ENCODE results near the gene ZCCHC2.

The ZCCHC2 gene

DNA sequence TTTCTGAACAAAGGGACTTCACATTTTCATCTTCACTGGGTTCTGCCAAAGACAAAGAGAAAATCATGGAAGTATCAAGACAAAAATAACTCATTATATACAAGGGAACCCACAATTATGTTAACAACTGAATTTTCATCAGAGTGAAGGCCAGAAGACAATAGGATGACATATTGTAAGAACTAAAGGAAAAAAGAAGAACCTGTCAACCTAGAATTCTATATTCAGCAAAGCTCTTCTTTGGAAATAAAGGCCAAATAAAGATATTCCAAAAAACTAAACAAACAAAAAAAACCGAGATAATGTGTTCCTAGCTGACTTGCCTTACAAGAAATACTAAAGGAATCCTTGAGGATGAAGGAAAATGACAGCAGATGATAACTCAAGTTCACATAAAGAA is 10.3 kb upstream of the ZCCHC2 start:
- Histone ChIP-seq H3K14ac (ENCODE audit: low read length) (no peak overlapping the region), H3K27ac (replicated peaks; ENCODE audit: low read length) (no peak overlapping the region), H3K4me3 (ENCODE audit: low read length in 2 of 2) (no peak overlapping the region), H3K9ac (ENCODE audit: low read depth, low read length, poor library complexity) (no peak overlapping the region), H3K79me1 (ENCODE audit: low read depth, low read length) (no peaks in the 10 kb centered on the region), H2AFZ (ENCODE audit: low read length) (no peak overlapping the region), H2BK12ac (ENCODE audit: low read length) (no peak overlapping the region), H3K4me2 (ENCODE audit: insufficient read depth, low read length, poor library complexity, severe bottlenecking) (no peak overlapping the region), H4K8ac (ENCODE audit: low read depth, low read length) (no peak overlapping the region), H2BK5ac (ENCODE audit: low read length) (no peak overlapping the region), H2BK15ac (ENCODE audit: low read length) (no peak overlapping the region), H3K23ac (ENCODE audit: low read depth, low read length, poor library complexity) (no peak overlapping the region), H2AK5ac (ENCODE audit: low read depth, low read length) (no peak overlapping the region), H2BK120ac (ENCODE audit: low read depth, low read length) (no peak overlapping the region), H3K18ac (ENCODE audit: low read length) (no peak overlapping the region), H3K9me3 (replicated peaks in 1 of 2; ENCODE audit: control insufficient read depth in 2 of 2, insufficient read depth in 1 of 2, low read depth in 1 of 2, low read length in 2 of 2) (peaks cover 0 to 6% of the 10 kb centered on the region in 2 donors), H3K36me3 (replicated peaks in 1 of 2; ENCODE audit: control insufficient read depth in 2 of 2, insufficient read depth in 2 of 2, low read length in 2 of 2) (no peaks in the 10 kb centered on the region), H3K4me1 (ENCODE audit: control insufficient read depth in 2 of 2, insufficient read depth in 1 of 2, low read depth in 1 of 2, low read length in 2 of 2) (no peaks in the 10 kb centered on the region), H3K4ac (ENCODE audit: low read length) (no peak overlapping the region), H4K91ac (ENCODE audit: low read depth, low read length, poor library complexity) (no peak overlapping the region), H3K27me3 (ENCODE audit: control insufficient read depth in 3 of 3, insufficient read depth in 3 of 3, low read depth in 1 of 3, low read length in 3 of 3) (no peaks in the 10 kb centered on the region)
- WGBS, 2 donors (ENCODE audit: extremely low coverage in 2 of 2, insufficient read length in 2 of 2, insufficient replicate concordance in 1 of 2): no CpG with 5 or more reads among the region's 1 CpG
- DNase-seq (ENCODE audit: low spot score): no peak

DNA sequence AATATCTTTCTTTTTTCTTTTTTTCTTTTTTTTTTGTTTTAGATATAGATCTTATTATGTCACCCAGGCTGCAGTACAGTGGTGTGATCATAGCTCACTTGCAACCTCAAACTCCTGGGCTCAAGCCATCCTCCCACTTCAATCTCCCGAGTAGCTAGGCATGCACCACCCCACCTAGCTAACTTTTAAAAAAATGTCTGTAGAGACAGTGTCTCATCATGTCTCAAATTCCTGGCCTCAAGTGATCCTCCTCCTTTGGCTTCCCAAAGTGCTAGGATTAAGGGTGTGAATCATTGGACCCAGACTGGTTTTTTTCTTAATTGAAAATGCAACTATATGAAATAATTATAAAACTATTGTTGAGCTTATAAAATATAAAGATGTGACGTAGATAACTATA is 9.8 kb upstream of the ZCCHC2 start:
- Histone ChIP-seq H3K79me1 (ENCODE audit: low read depth, low read length) (no peaks in the 10 kb centered on the region), H2BK15ac (ENCODE audit: low read length) (no peak overlapping the region), H3K4me3 (ENCODE audit: low read length in 2 of 2) (no peak overlapping the region), H2BK120ac (ENCODE audit: low read depth, low read length) (no peak overlapping the region), H3K18ac (ENCODE audit: low read length) (no peak overlapping the region), H3K27ac (replicated peaks; ENCODE audit: low read length) (no peak overlapping the region), H2AK5ac (ENCODE audit: low read depth, low read length) (no peak overlapping the region), H4K8ac (ENCODE audit: low read depth, low read length) (no peak overlapping the region), H3K9me3 (replicated peaks in 1 of 2; ENCODE audit: control insufficient read depth in 2 of 2, insufficient read depth in 1 of 2, low read depth in 1 of 2, low read length in 2 of 2) (peaks cover 0 to 6% of the 10 kb centered on the region in 2 donors), H3K23ac (ENCODE audit: low read depth, low read length, poor library complexity) (no peak overlapping the region), H2AFZ (ENCODE audit: low read length) (no peak overlapping the region), H3K4ac (ENCODE audit: low read length) (no peak overlapping the region), H3K14ac (ENCODE audit: low read length) (no peak overlapping the region), H4K91ac (ENCODE audit: low read depth, low read length, poor library complexity) (no peak overlapping the region), H3K4me2 (ENCODE audit: insufficient read depth, low read length, poor library complexity, severe bottlenecking) (no peak overlapping the region), H3K9ac (ENCODE audit: low read depth, low read length, poor library complexity) (no peak overlapping the region), H3K27me3 (ENCODE audit: control insufficient read depth in 3 of 3, insufficient read depth in 3 of 3, low read depth in 1 of 3, low read length in 3 of 3) (no peaks in the 10 kb centered on the region), H3K36me3 (replicated peaks in 1 of 2; ENCODE audit: control insufficient read depth in 2 of 2, insufficient read depth in 2 of 2, low read length in 2 of 2) (no peaks in the 10 kb centered on the region), H3K4me1 (ENCODE audit: control insufficient read depth in 2 of 2, insufficient read depth in 1 of 2, low read depth in 1 of 2, low read length in 2 of 2) (no peaks in the 10 kb centered on the region), H2BK12ac (ENCODE audit: low read length) (no peak overlapping the region), H2BK5ac (ENCODE audit: low read length) (no peak overlapping the region)
- no peak for DNase-seq (ENCODE audit: low spot score)
- WGBS, 2 donors (ENCODE audit: extremely low coverage in 2 of 2, insufficient read length in 2 of 2, insufficient replicate concordance in 1 of 2): no CpG with 5 or more reads among the region's 2 CpGs

- H3K4me1 ChIP-seq (ENCODE audit: control insufficient read depth in 2 of 2, insufficient read depth in 1 of 2, low read depth in 1 of 2, low read length in 2 of 2): no peaks in the 10 kb centered on the region
- no peak overlapping the region for H2BK5ac ChIP-seq (ENCODE audit: low read length)
- no peaks in the 10 kb centered on the region for H3K79me1 ChIP-seq (ENCODE audit: low read depth, low read length)
- H2BK12ac ChIP-seq (ENCODE audit: low read length): no peak overlapping the region
- H3K9me3 ChIP-seq (replicated peaks in 1 of 2; ENCODE audit: control insufficient read depth in 2 of 2, insufficient read depth in 1 of 2, low read depth in 1 of 2, low read length in 2 of 2): peaks cover 0 to 6% of the 10 kb centered on the region in 2 donors
- no peak overlapping the region for H2BK120ac ChIP-seq (ENCODE audit: low read depth, low read length)
- no peak overlapping the region for H3K23ac ChIP-seq (ENCODE audit: low read depth, low read length, poor library complexity)
- no peak overlapping the region for H2AFZ ChIP-seq (ENCODE audit: low read length)
- H3K4me2 ChIP-seq (ENCODE audit: insufficient read depth, low read length, poor library complexity, severe bottlenecking): no peak overlapping the region
- no peak overlapping the region for H2AK5ac ChIP-seq (ENCODE audit: low read depth, low read length)
- no peak overlapping the region for H2BK15ac ChIP-seq (ENCODE audit: low read length)
- no peak overlapping the region for H3K4ac ChIP-seq (ENCODE audit: low read length)
- H3K4me3 ChIP-seq (ENCODE audit: low read length in 2 of 2): no peak overlapping the region
- H3K14ac ChIP-seq (ENCODE audit: low read length): no peak overlapping the region
- no peak overlapping the region for H4K8ac ChIP-seq (ENCODE audit: low read depth, low read length)
- no peaks in the 10 kb centered on the region for H3K36me3 ChIP-seq (replicated peaks in 1 of 2; ENCODE audit: control insufficient read depth in 2 of 2, insufficient read depth in 2 of 2, low read length in 2 of 2)
- no peaks in the 10 kb centered on the region for H3K27me3 ChIP-seq (ENCODE audit: control insufficient read depth in 3 of 3, insufficient read depth in 3 of 3, low read depth in 1 of 3, low read length in 3 of 3)
- no peak overlapping the region for H3K27ac ChIP-seq (replicated peaks; ENCODE audit: low read length)
- H3K9ac ChIP-seq (ENCODE audit: low read depth, low read length, poor library complexity): no peak overlapping the region
- no peak overlapping the region for H3K18ac ChIP-seq (ENCODE audit: low read length)
- H4K91ac ChIP-seq (ENCODE audit: low read depth, low read length, poor library complexity): no peak overlapping the region
- no peak for DNase-seq (ENCODE audit: low spot score)
These were observed 8.3 kb upstream of the ZCCHC2 start for GRCh38 chr18:62514570-62514969.

GRCh38 chr18:62516242-62516641 is 6.6 kb upstream of the ZCCHC2 start:
- Histone ChIP-seq H3K18ac (ENCODE audit: low read length) (no peak overlapping the region), H3K14ac (ENCODE audit: low read length) (no peak overlapping the region), H3K27ac (replicated peaks; ENCODE audit: low read length) (no peak overlapping the region), H3K79me1 (ENCODE audit: low read depth, low read length) (no peaks in the 10 kb centered on the region), H3K4me2 (ENCODE audit: insufficient read depth, low read length, poor library complexity, severe bottlenecking) (no peak overlapping the region), H3K4me3 (ENCODE audit: low read length in 2 of 2) (no peak overlapping the region), H2BK120ac (ENCODE audit: low read depth, low read length) (no peak overlapping the region), H2AK5ac (ENCODE audit: low read depth, low read length) (no peak overlapping the region), H3K36me3 (replicated peaks in 1 of 2; ENCODE audit: control insufficient read depth in 2 of 2, insufficient read depth in 2 of 2, low read length in 2 of 2) (no peaks in the 10 kb centered on the region), H3K9me3 (replicated peaks in 1 of 2; ENCODE audit: control insufficient read depth in 2 of 2, insufficient read depth in 1 of 2, low read depth in 1 of 2, low read length in 2 of 2) (peaks cover 0 to 6% of the 10 kb centered on the region in 2 donors), H2BK15ac (ENCODE audit: low read length) (no peak overlapping the region), H3K27me3 (ENCODE audit: control insufficient read depth in 3 of 3, insufficient read depth in 3 of 3, low read depth in 1 of 3, low read length in 3 of 3) (peaks cover 0 to 14% (median 3%) of the 10 kb centered on the region in 3 experiments), H3K4me1 (ENCODE audit: control insufficient read depth in 2 of 2, insufficient read depth in 1 of 2, low read depth in 1 of 2, low read length in 2 of 2) (no peaks in the 10 kb centered on the region), H4K8ac (ENCODE audit: low read depth, low read length) (no peak overlapping the region), H2BK12ac (ENCODE audit: low read length) (no peak overlapping the region), H3K4ac (ENCODE audit: low read length) (no peak overlapping the region), H2AFZ (ENCODE audit: low read length) (no peak overlapping the region), H3K9ac (ENCODE audit: low read depth, low read length, poor library complexity) (no peak overlapping the region), H3K23ac (ENCODE audit: low read depth, low read length, poor library complexity) (no peak overlapping the region), H2BK5ac (ENCODE audit: low read length) (no peak overlapping the region), H4K91ac (ENCODE audit: low read depth, low read length, poor library complexity) (no peak overlapping the region)
- no CpG with 5 or more reads among the region's 1 CpG for WGBS, 2 donors (ENCODE audit: extremely low coverage in 2 of 2, insufficient read length in 2 of 2, insufficient replicate concordance in 1 of 2)
- DNase-seq (ENCODE audit: low spot score): no peak

All from neuronal stem cell (in vitro differentiated cells).